ENCODE results near the gene SLC26A1. TPM values are rescaled to one million over a fixed set of nuclear protein-coding genes. Genes with fewer than 3 reads are reported as not detected.

SLC26A1 gene
- total and polyA plus RNA-seq, 2 of the 13 experiments (the other 11 are each of a cell fraction or from before 2014, with no cell fraction given) = 5.4 to 22.9 TPM

- TF ChIP-seq ZNF142 (CRISPR knock-in tag; IDR thresholded peaks at IDR 0.05) = no peak
- TF ChIP-seq IRF1 (CRISPR knock-in tag; IDR thresholded peaks at IDR 0.05; ENCODE audit: low read depth) = no peak
- no peak for TF ChIP-seq ZNF3 (CRISPR knock-in tag; IDR thresholded peaks at IDR 0.05)
- TF ChIP-seq ZNF224 (CRISPR knock-in tag; IDR thresholded peaks at IDR 0.05) = no peak
- TF ChIP-seq E2F5 (CRISPR knock-in tag; conservative IDR thresholded peaks at IDR 0.05) = no peak
- no peak for TF ChIP-seq ZNF441 (CRISPR knock-in tag; IDR thresholded peaks at IDR 0.05; ENCODE audit: borderline replicate concordance)
- TF ChIP-seq MXD1 (CRISPR knock-in tag; IDR thresholded peaks at IDR 0.05) = peak; percentile 55; the same call in 1 of the 2 replicates
- TF ChIP-seq XBP1 (CRISPR knock-in tag; IDR thresholded peaks at IDR 0.05) = no peak
- TF ChIP-seq ZNF318 (CRISPR knock-in tag; IDR thresholded peaks at IDR 0.05) = no peak
- TF ChIP-seq ZNF460 (CRISPR knock-in tag; IDR thresholded peaks at IDR 0.05; ENCODE audit: borderline replicate concordance) = no peak
These were observed 15.8 kb upstream of the SLC26A1 start (continued) for GRCh38 chr4:1008840-1009541.

Measured in HepG2 (cell line).